ENCODE results near the gene TMEM74B.

The TMEM74B gene

DNA sequence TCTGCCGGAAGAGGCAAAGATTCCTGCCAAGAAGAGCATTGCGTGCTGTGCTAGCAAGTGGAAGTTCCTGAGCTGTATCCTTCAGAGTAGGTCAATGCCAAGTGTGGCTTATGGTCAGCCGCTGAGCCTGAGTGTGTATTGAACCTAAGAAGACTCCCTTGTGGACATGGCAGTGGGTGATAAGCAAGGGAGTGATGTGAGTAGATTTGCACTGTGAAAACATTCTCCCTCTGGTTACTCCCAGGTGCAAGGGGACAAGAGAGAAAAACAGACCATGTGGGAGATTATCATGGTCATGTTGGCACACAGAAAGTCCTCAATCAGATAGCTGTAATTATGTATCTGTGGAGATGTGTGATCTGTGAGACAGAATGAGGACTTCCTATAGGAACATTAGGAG lies 6.1 kb upstream of the TMEM74B start:
- Mint-ChIP-seq H3K4me3 (no peak overlapping the region), H3K4me1 (peaks cover 4% of the 10 kb centered on the region), H3K36me3 (no peaks in the 10 kb centered on the region), H3K9me3 (no peaks in the 10 kb centered on the region), H3K27ac (no peak overlapping the region), H3K27me3 (peaks cover 2% of the 10 kb centered on the region)

DNA sequence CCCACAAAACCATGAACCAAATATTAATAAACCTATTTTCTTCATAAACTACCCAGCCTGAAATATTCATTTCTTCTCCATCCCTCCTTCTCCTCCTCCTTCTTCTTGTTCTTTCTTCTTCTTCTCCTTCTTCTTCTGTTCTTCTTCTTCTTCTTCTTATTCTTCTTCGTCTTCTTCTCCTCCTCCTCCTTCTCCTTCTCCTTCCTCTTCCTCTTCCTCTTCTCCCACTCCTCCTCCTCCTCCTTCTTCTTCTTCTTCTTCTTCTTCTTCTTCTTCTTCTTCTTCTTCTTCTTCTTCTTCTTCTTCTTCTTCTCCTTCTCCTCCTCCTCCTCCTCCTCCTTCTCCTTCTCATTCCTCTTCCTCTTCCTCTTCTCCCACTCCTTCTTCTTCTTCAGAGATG lies 5.0 kb upstream of the TMEM74B start:
- Mint-ChIP-seq H3K9me3 (no peaks in the 10 kb centered on the region), H3K4me3 (no peak overlapping the region), H3K36me3 (no peaks in the 10 kb centered on the region), H3K27ac (no peak overlapping the region), H3K4me1 (peaks cover 4% of the 10 kb centered on the region), H3K27me3 (peaks cover 2% of the 10 kb centered on the region)

DNA sequence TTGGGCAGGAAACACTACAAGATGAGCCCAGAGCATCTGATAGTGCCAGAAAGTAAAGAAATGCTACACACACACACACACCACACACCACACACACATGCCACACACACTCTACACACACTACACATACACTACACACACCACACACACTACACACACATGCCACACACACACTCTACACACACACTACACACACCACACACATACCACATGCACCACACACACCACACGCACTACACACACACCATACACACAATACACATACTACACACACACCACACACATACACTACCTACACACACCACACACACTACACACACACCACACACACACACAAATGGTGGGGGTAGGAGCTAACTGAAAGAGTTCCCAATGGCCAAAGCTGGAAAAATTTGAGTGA lies 3.6 kb upstream of the TMEM74B start:
- Mint-ChIP-seq H3K36me3 (peaks cover 2% of the 10 kb centered on the region), H3K27ac (no peak overlapping the region), H3K4me1 (peaks cover 14% of the 10 kb centered on the region), H3K27me3 (peaks cover 12% of the 10 kb centered on the region), H3K4me3 (no peak overlapping the region), H3K9me3 (no peaks in the 10 kb centered on the region)

DNA sequence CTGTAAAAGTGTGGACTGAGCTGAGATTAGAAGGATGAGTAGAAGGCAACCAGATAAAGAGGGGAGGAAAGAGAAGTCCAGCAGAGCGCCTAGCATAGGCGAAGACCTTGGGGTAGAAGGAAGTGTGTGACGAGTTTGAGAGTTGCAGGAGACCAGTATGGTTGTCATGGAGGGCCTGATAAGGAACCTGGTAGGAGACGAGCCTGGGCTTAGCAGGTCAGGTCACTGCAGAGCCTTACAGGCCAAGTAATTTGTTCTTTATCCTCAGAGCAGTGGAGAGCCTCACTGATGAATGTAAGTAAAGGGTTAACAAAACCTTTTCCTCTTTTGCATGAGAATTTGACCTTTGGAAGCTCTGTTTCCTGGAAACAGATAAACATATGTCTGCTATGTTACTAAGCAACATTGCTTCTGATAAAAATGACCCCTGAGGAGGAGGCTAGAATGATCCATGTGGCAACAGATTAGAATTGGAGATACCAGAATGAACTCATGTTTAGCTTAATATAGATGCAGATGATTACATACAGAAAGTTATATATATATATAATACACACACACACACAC lies 2.9 kb upstream of the TMEM74B start:
- Mint-ChIP-seq H3K4me1 (peaks cover 14% of the 10 kb centered on the region), H3K27ac (no peak overlapping the region), H3K36me3 (peaks cover 2% of the 10 kb centered on the region), H3K9me3 (no peaks in the 10 kb centered on the region), H3K4me3 (no peak overlapping the region), H3K27me3 (peaks cover 13% of the 10 kb centered on the region)

DNA sequence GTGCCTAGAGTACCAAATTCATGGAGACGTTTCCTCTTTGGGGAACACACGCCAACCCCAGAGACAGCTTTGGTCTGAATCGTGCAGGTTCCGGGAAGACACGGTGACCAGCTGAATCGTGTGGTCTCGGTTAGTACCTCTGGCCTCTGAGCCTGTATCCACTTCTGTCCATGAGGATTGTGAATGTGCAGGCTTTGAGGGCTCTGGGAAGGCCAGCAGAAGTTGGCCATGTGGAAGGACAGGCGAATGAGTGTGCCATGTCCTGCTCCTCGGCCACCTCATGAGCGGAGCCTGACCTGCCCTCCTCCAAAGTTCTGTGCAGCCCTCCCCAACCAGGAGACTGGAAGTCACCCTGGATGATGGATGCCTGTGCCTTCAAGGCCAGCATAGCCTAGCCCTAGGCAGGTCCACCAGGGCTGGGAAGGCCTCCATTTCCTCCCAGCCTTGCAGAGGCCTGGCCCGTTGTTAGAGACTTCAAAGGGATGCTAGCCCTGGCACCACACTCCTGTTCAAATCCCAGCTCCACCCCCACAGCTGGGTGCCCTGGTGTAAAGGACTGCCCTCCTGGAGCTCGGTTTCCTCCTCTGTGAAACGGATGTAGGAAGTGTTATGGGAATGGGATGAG lies 1.7 kb upstream of the TMEM74B start:
- H3K9me3 Mint-ChIP-seq, result no peaks in the 10 kb centered on the region
- H3K27ac Mint-ChIP-seq, result no peak overlapping the region
- H3K4me1 Mint-ChIP-seq, result peaks cover 14% of the 10 kb centered on the region
- peaks cover 2% of the 10 kb centered on the region for H3K36me3 Mint-ChIP-seq
- H3K4me3 Mint-ChIP-seq, result peak overlapping the region; percentile 76
- peaks cover 14% of the 10 kb centered on the region for H3K27me3 Mint-ChIP-seq

DNA sequence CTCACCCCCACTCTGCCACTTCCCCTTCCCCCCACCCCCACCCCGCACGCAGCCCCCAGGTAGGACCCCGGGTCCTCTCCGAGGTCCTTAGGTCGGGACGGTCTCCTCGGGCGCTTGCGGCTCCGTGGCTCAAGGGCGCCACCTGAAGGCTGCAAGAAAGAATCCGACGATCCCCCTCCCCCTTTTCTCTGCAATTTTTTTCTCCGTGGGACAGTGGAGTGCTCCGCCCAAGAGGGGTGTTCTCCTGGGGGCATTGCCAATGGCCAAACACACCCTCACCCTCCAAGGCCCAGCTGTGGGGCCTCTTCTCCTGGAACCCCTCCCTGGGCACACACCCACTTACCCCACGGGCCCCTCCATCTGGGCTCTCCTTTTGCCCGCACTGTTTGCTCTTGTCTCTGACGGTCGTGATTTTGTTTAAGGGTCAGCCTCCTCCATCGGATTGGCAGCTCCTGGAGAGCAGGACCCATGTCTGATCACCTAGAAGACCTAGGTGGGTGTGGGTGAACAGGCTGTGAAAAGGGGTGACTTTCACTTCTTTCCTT lies 1.1 kb upstream of the TMEM74B start:
- peaks cover 14% of the 10 kb centered on the region for H3K4me1 Mint-ChIP-seq

DNA sequence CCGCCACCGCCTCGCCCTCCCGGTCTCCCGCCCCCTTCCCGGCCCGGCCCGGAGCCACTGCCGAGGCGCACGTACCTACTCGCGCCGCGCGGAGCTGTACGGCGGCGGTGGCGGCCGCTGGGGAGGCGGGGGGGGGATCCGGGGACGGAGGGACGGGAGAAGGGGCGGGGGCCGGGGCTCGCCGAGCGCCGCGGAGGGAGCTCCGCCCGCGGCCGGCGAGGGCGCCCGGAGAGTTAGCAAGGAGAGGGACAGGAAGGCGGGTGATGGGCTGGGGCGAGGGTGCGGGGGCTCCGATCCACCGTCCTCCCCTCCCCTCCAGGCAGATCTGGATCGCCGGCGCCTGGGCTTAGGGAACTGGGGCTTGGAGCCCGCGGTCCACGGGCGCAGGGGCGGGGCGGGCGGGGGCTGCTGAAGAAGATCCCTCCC lies 548 bp upstream of the TMEM74B start:
- Mint-ChIP-seq H3K36me3 (peaks cover 2% of the 10 kb centered on the region), H3K27me3 (peaks cover 14% of the 10 kb centered on the region), H3K9me3 (no peaks in the 10 kb centered on the region), H3K4me1 (peaks cover 14% of the 10 kb centered on the region), H3K4me3 (no peak overlapping the region), H3K27ac (no peak overlapping the region)

More for the DNA sequence above, 1.1 kb upstream of the TMEM74B start:
- peaks cover 14% of the 10 kb centered on the region for H3K27me3 Mint-ChIP-seq
- H3K9me3 Mint-ChIP-seq, result no peaks in the 10 kb centered on the region
- no peak overlapping the region for H3K27ac Mint-ChIP-seq
- H3K36me3 Mint-ChIP-seq, result peaks cover 2% of the 10 kb centered on the region
- peak overlapping the region; percentile 76 for H3K4me3 Mint-ChIP-seq

DNA sequence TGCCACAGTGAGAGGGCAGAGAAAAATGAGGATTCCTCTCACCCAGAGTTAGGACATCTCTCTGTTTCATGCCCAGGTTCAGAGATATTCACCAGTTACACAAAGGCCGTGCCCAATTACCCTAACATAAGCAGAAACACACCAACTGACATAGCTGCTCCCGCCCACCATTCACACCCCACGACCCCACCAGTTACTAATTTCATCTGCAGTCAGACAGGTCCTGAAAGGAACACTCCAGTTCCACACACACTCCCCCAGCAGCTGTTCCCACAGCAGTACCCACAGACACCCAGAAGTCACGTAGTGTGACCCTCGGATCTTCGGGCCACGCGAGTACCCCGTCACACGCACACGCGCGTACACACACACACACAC lies 532 bp downstream of the TMEM74B start:
- Mint-ChIP-seq H3K4me3 (peak overlapping the region; percentile 79), H3K27ac (peak overlapping the region; percentile 63), H3K36me3 (peaks cover 2% of the 10 kb centered on the region), H3K4me1 (peaks cover 14% of the 10 kb centered on the region), H3K27me3 (peaks cover 14% of the 10 kb centered on the region), H3K9me3 (no peaks in the 10 kb centered on the region)

DNA sequence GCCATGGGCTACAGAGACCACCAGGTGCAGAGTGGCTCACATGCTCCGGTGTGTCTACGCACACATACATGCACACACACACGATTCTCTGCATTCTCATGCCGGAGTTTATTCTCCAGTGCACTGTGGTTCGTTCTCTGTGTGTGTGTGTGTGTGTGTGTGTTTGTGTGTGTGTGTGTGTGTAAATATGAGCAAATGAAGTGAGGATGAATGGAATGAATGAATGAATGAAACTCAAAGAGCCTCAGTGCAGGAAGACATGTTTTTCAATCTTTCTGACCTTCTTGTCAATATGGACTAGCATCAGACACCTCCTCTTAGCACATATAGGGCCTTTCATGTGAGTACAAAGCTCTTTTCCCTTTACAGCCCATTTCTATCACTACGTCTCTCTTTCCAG lies 1.6 kb downstream of the TMEM74B start:
- Mint-ChIP-seq H3K27ac (no peak overlapping the region), H3K4me1 (peaks cover 14% of the 10 kb centered on the region), H3K27me3 (peaks cover 14% of the 10 kb centered on the region), H3K36me3 (peaks cover 2% of the 10 kb centered on the region), H3K9me3 (no peaks in the 10 kb centered on the region), H3K4me3 (no peak overlapping the region)

DNA sequence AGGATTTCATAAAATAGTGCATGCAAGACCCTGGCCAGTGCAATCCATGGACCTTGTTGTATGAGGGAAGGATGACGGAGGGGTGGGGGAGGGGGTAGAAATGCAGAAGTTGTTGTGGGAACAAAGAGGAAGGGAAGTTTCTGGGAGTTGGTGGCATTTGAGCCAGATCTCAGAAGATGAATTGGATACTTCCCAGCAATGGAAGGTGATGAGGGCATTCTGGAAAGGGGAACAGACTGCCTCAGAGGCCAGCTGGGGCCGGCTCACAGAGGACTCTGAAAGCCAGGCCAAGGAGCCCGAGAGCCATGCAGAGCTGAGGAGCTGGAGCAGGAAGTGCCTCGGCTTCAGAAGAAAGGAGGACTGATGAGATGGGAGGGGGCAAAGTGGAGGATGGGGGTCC lies 2.7 kb downstream of the TMEM74B start:
- Mint-ChIP-seq H3K4me3 (no peak overlapping the region), H3K4me1 (peaks cover 14% of the 10 kb centered on the region), H3K27me3 (peaks cover 14% of the 10 kb centered on the region), H3K9me3 (no peaks in the 10 kb centered on the region), H3K36me3 (peaks cover 2% of the 10 kb centered on the region), H3K27ac (no peak overlapping the region)

DNA sequence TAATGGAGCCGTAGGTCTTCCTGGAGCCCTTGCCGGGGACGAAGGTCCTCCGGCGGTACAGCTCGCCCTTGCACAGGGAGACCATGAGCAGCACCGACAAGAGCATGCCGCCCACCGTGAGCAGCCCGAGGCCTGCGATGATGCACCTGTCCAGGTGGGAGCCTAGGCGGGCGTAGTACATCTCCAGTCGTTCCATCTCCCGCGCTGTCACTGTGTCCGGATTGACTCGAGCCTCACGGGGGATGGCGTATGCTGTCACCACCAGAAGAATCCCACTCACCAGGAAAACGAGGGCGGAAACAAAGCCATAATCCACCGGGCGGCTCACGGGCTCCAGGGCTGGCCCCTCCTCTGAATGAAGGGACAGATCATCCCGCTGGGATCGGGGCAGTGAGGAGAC lies 3.8 kb downstream of the TMEM74B start:
- peaks cover 12% of the 10 kb centered on the region for H3K27me3 Mint-ChIP-seq
- no peaks in the 10 kb centered on the region for H3K9me3 Mint-ChIP-seq
- H3K36me3 Mint-ChIP-seq, result peaks cover 4% of the 10 kb centered on the region
- H3K4me1 Mint-ChIP-seq, result peaks cover 11% of the 10 kb centered on the region
- no peak overlapping the region for H3K4me3 Mint-ChIP-seq
- H3K27ac Mint-ChIP-seq, result no peak overlapping the region

DNA sequence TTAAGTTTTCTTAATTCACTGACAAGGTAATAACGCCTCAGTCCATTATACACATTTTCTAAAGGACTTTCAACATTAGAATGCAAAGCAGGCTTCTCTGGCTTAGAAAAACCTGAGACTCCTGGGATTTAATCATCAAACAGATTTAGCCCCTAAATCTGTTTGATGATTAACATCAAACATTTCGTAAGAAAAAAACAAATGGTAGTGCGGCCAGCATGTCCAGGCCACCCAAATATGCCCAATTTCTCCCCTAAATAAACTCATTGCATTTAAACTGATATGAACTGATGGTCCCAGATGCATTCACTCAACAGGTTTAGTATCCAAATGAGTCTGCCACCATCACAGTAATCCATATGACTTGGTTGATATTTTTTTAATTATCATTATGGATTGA lies 6.2 kb downstream of the TMEM74B start:
- H3K9me3 Mint-ChIP-seq, result no peaks in the 10 kb centered on the region
- no peak overlapping the region for H3K27ac Mint-ChIP-seq
- no peak overlapping the region for H3K4me3 Mint-ChIP-seq
- peaks cover 3% of the 10 kb centered on the region for H3K36me3 Mint-ChIP-seq
- H3K27me3 Mint-ChIP-seq, result peaks cover 3% of the 10 kb centered on the region
- H3K4me1 Mint-ChIP-seq, result no peaks in the 10 kb centered on the region

DNA sequence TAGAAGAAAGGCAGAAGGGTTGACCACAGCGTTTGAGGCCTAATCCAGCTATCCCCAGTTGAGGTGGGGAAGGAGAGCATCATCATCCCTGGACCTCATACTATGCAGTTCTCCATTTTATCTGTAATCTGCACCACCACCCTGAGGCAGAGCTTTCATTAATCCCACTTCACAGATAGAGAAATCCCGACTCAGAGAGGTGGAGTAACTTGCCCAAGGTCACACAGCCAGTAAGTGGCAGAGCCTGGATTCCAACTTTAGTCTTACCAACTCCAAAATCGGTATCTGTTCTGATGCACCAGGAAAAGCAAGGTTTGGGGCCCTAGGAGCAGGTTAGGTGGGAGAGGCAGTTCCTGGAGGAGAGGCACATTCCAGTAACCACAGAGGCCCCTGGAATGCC lies 6.7 kb downstream of the TMEM74B start:
- Mint-ChIP-seq H3K27me3 (peaks cover 1% of the 10 kb centered on the region), H3K36me3 (peaks cover 3% of the 10 kb centered on the region), H3K9me3 (no peaks in the 10 kb centered on the region), H3K4me1 (no peaks in the 10 kb centered on the region), H3K27ac (no peak overlapping the region), H3K4me3 (no peak overlapping the region)

DNA sequence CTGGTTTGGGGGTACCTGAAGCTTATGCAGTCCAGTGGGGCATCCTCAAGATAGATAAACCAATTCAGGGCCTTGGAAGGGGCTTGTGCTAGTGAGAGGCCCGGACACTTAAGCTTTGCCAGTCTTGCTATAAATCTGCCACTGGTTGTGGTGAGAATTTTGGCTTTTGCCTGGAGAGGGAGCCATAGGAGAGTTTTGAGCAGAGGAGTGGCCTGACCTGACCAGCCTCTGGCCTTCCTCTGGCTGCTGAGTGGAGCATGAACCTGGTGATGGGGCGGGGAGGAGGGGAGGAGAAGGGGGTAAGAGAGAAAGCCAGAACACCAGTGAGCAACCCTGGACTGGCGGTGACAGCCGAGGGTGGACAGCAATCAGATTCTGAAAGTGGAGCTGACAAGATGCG lies 7.1 kb downstream of the TMEM74B start:
- no peak overlapping the region for H3K27ac Mint-ChIP-seq
- H3K9me3 Mint-ChIP-seq, result no peaks in the 10 kb centered on the region
- no peaks in the 10 kb centered on the region for H3K4me1 Mint-ChIP-seq
- no peak overlapping the region for H3K4me3 Mint-ChIP-seq
- H3K36me3 Mint-ChIP-seq, result peaks cover 3% of the 10 kb centered on the region
- H3K27me3 Mint-ChIP-seq, result peaks cover 1% of the 10 kb centered on the region

DNA sequence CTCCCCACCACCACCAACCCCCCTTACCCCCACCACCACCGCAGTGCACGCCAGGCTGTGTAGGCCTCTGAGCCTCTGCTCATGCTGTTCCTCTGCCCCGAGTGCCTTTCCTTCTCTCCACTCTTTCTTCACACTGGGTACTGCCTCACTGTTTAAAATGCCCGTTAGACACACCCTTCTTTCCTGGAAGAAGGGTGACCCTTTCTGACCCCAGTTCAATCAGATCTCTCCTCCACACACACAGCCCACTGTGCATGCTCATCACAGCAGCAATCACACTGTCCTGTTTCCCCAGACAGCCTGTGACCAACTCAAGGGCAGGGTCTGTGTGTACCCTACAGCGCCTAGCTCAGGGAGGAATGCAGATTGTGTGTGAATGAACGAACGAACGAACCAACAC lies 10.0 kb downstream of the TMEM74B start:
- H3K4me1 Mint-ChIP-seq, result no peaks in the 10 kb centered on the region
- peaks cover 15% of the 10 kb centered on the region for H3K36me3 Mint-ChIP-seq
- H3K27me3 Mint-ChIP-seq, result no peaks in the 10 kb centered on the region
- no peaks in the 10 kb centered on the region for H3K9me3 Mint-ChIP-seq
- H3K27ac Mint-ChIP-seq, result no peak overlapping the region
- H3K4me3 Mint-ChIP-seq, result no peak overlapping the region

DNA sequence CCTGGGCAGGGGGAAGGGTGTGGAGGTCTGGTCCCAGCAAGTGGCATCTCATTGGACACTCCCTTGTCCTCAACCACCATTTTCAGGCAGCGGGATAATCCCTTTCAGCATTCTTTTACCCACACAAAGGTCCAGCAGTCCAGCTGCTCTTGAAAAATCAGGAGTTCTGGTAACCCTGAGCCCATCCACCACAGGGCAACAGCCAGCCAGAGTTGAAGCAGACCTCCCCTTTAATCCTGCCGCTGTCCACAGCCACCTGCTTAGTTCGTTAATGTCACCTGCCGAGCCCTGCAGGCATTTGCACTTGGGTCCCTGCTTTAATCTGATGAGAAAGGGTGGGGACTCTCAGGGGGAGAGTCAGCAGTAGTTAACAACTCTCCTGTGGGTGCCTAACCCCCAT lies 11.1 kb downstream of the TMEM74B start:
- Mint-ChIP-seq H3K4me3 (no peak overlapping the region), H3K4me1 (no peaks in the 10 kb centered on the region), H3K9me3 (no peaks in the 10 kb centered on the region), H3K27me3 (no peaks in the 10 kb centered on the region), H3K27ac (no peak overlapping the region), H3K36me3 (peaks cover 16% of the 10 kb centered on the region)
